Activated CD4-positive, alpha-beta T cell treated with anti-CD3 and anti-CD28 coated beads, Interleukin-2, amount 50 U/mL, for 16 hours (primary cell): Measurements from ENCODE around the gene NOP56.
"Not testable (repeated sequence)": the region's sequence is repeated elsewhere in the genome, so short reads cannot be mapped to it uniquely, and the experiment has no call there.

Source experiments
- DNase-seq: peaks from one replicate; pipeline ENCODE4 v3.0.0-alpha.2; 2020

Gene NOP56

DNA sequence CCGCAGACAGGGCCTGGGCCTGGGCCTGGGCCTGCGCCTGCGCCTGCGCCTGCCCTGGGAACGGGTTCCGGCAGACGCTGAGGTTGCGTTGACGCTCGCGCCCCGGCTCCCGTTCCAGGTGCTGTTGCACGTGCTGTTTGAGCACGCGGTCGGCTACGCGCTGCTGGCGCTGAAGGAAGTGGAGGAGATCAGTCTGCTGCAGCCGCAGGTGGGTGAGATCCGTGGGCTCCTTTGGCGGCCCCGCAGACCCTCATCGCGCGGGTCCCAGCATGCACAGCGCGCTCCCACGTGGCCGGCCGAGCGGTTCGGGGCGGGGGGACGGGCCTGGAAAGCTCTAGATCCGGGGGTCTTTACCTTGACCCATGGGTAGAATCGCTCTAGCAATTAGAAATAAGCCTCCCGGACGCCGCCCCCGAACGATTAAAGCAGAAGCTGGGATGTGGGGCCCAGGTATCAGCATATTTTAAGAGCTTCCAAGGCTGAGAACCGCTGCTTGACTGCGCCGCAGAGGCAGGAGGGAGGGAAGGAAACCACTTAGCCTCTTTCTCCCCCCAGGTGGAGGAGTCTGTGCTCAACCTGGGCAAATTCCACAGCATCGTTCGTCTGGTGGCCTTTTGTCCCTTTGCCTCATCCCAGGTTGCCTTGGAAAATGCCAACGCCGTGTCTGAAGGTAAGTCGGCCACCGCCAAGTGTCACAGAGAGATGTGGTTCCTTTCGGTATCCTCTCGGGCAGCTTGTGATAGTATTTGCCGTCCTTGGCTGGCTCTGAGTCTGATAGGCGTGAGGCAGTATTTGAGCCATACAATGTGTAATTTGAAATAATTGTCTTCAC lies 508 bp downstream of the NOP56 start:
- DNase-seq, result peak; percentile 51

DNA sequence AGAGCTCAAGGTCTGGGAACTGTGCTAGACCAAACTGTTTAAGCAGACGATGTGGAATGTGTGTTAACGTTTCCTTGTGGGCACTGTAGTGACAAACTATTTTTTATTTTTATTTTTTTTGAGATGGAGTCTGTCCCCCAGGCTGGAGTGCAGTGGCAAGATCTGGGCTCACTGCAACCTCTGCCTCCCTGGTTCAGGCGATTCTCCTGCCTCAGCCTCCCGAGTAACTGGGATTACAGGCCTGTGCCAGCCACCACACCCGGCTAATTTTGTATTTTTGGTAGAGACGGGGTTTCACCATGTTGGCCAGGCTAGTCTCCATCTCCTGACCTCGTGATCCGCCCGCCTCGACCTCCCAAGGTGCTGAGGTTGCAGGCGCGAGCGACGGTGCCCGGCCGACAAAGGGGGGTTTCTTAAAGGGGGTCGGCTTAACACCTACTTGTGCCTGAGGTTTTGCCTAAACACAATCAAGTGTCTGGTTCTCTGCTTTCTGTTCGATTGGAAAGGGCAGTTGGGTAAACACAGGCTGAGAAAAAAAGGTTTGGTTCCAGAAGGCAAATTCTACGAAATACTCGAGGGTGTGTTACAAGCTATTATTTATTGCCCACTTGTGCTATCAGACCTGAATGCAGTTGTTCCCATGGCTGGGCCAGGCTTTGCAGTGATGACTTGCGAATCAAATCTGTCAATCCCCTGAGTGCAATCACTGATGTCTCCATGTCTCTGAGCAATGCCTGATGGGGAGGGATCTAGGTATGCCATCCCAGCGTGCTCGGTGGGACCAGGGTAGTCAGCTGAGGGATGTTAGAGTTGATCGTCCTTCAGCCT lies 1.3 kb downstream of the NOP56 start:
- no peak for DNase-seq

DNA sequence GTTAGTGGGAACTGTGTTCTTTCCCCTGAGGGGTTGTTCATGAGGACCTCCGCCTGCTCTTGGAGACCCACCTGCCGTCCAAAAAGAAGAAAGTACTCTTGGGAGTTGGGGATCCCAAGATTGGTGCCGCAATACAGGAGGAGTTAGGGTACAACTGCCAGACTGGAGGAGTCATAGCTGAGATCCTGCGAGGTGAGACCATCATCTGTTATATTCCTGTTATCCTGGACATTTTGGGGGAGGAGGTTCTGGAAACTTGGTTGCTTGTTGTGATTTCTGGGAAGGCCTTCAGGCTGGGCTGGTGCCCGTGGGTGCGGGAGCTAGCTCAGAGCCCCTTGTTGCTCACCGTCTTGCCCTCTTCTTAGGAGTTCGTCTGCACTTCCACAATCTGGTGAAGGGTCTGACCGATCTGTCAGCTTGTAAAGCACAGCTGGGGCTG lies 2.0 kb downstream of the NOP56 start:
- DNase-seq, result no peak

DNA sequence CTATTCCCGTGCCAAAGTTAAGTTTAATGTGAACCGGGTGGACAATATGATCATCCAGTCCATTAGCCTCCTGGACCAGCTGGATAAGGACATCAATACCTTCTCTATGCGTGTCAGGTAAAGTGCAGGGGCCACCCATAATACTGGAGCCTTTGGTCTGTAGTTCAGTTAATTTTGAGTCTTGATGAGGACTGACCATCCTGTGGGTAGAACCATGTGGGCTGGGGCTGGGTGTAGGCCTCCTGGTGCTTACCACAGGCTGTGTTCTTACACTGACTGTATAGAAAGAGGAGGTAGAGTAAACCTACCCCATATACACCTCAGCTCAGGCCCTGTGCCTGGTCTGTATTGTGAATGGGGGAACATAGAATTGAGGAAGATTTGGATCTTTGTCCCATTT lies 2.4 kb downstream of the NOP56 start:
- DNase-seq, result no peak

DNA sequence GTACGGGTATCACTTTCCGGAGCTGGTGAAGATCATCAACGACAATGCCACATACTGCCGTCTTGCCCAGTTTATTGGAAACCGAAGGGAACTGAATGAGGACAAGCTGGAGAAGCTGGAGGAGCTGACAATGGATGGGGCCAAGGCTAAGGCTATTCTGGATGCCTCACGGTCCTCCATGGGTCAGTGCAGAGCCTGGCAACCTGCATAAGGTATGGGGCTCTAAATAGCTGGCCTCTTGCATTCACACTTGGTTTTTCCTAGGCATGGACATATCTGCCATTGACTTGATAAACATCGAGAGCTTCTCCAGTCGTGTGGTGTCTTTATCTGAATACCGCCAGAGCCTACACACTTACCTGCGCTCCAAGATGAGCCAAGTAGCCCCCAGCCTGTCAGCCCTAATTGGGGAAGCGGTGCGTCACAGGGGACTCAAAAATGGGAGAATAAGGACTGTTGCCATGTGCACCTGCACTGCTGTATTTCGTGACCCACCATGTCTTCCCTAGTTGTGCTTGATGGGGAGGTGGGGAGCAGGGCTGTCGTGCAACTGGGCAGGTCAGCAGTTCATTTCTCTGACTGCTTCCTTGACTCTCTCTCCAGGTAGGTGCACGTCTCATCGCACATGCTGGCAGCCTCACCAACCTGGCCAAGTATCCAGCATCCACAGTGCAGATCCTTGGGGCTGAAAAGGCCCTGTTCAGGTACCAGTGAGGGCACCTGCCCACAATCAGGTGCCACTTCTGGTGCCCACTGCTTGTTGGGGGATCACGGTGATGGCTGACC lies 3.1 kb downstream of the NOP56 start:
- DNase-seq, result no peak

DNA sequence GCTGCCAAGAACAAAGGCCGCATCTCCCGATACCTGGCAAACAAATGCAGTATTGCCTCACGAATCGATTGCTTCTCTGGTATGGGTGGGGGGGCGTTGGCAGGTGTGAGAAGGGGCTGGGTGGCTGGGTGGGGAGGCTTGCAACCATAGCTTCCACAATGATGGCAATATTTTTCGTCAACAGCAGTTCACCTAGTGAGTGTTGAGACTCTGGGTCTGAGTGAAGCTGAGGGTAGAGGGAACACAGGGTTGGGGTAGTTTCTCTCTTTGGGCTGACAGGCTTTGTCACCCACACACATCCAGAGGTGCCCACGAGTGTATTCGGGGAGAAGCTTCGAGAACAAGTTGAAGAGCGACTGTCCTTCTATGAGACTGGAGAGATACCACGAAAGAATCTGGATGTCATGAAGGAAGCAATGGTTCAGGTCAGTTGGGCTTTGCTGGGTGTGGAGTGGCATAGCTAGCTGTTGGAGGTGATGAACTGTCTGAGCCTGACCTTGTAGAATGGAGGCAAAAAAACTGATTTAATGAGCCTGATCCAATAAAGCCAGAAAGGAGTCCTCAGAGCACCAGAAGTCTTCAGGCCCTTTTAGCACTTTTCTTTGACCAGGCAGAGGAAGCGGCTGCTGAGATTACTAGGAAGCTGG lies 4.2 kb downstream of the NOP56 start:
- no peak for DNase-seq

DNA sequence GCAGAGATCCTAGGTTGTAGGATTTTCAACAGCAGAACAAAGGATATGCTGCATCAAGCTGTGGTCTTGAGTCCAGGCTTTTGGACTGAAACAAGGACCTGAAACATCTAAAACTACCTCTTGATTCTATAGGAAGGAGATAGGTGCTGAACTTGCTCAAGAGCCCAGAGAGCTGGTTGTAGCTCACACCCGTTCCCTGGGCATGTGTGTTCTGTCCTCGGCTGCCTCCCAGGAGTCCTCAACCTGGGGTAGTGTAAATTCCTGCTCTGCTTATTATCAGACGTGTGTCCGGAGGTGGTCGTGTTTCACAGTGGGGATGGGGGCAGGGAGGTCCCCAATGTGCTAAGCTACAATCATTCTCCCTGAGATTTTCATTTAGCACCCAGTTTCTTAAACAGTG lies 4.8 kb downstream of the NOP56 start:
- DNase-seq, result no peak

DNA sequence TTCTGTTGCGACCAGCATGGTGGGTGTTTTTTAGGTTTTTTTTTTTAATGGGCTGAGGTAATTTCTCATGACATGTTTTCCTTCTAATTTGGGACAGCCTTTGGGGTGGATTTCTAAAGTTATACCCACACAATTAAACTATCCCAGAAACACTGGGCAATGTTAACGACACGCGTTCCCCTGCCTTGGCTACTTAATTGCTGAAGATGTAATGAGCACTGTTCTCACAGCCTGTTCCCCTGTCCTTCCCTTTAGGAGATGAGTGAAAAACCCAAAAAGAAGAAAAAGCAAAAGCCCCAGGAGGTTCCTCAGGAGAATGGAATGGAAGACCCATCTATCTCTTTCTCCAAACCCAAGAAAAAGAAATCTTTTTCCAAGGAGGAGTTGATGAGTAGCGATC lies 5.2 kb downstream of the NOP56 start:
- no peak for DNase-seq

DNA sequence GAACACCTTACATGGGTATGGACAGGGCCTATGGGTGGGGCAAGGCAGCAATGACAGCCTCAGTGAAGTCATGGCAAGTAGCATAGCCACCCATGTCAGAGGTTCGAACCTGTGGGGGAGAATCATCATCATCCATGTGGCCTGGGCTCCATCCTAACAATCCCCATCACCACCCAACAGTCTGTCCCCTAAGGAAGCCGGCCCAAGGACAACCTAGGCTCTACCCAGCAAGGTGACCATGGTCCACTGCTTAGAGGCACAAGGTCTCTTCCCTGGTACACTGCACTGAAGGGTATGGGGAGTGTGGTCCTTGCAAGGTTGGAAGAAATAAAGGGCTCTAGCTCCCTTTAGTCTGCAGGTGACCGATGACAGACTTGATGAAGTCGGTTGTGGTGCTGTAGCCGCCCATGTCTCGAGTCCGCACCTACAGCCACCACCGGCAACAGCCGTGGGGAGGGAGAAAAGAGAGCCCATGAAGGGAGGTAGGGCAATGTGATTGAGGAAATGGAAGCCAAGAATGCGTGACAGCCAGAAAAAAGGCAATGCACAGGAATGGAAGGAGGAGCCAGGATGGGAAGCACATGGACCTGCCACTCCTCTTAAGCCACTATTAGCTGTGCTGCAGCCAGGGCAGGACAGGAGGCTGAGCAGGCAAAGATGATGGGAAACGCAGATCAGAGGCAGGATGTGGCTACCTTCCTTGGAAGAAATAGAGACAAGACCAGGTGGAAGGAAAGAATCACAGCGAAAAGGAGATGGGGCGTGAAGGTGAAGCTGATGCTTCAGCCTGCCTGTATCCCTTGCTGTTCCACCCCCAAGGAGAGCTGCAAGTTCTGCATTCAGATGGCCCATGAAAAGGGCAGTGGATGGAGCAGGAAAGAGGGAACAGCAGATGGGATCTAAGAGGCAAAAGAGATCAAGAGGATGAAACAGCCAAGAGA lies 6.3 kb downstream of the NOP56 start:
- peak; percentile 35 for DNase-seq

DNA sequence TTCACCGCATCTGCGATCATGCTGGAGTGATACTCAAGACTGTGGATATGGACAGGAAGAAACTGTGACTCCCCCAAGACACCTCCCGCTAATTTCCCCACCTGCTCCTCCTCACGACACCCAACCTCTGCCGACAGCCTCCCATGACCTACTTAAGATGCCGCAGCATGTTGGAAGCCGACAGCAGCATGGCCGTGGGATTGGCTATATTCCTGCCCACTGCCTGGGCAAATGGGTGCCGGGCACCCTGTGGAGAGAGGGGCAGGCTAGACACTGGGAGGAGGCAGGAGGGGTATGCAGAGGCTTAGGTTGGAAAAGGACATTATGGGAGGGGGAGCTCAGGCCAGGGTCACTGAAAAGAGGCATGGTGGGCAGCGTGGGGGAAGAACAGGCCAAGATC lies 7.1 kb downstream of the NOP56 start:
- no peak for DNase-seq

DNA sequence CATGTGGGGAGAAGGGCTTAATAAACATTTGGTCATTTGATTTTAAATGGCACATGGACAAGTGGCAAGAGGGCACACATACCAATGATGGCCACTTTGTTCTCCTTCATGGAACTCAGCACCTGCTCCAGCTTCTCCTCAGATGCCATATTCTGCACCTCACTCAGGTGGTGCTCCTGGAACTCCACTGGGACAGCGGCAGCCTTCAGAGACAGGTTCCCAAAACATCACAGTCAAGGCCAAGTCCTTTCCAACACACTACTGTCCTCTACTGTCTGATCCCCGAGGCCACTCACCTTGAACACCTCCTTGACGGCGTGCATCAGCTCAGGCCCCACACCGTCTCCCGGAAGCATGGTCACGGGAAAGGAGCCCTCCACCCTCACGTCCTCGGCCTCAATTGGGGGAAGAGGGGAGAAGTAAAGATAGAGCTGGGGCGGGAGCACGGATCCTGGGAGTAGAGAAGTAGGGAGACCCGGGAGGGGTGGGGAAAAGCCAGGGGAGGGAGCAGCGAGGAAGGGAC lies 11.0 kb downstream of the NOP56 start:
- DNase-seq, result no peak

DNA sequence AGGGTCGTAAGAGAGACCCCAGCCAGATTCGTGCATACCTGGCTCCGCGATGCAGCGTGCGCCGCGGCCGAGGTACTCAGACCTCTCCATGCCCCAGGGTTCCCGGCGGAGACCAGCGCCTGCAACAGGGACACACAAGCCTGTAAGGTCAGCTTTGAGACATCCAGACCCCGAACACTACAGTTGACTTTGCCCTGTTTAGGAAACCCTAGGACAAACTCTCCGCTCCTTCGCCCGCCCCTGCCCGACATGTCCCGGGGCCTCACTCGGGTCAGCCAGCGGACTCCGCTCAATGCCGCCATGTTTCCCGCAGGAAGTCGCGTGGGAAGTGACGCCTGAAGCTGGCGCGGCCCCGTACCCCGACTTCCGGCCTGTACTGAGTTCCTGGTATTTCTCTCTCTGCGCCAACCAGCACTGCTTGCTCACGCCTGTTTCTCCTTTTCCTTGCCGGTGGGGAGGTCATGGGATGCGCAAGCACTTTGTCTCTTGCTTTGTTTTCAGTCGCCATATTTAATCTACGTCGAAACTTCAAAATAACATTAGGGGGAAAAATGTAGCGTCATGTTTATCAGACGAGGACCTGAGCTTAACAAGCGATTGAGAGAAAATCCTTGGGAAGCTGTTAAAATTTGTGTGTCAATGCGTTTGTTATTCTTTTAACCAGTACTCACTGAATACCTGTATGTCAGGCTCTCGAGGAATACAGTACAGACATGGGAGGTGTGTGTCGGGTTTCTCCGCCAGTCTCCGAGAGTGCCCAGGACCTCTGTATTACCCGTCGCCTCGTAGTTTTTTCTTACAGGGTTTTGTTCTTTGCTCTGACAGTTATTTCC lies 11.7 kb downstream of the NOP56 start, which contains the start of gene IDH3B:
Gene IDH3B (minus strand): TSS at position 330 of the 833 bp plus-strand sequence. CDS start 28 bp downstream, at position 302.
- peak; percentile 94 for DNase-seq

DNA sequence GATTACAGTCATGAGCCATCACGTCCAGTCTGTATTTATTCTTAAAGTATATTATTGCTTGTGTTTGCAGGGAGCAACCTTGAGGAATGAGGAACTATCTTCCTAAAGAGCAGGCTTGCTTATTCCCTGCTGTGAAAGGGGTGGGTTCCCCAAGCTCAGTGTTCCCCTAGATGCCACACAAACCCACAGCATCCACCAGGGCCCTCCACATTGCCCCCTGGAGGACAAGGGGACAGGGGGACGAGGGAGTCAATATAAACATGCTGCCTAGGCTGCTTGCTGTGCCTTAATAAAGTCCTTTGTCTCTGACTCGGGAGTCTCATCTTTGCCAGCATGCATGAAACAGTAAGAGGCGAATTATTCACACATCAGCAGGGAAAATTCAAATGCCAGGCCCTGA lies 19.5 kb downstream of the NOP56 start:
- DNase-seq, result no peak

DNA sequence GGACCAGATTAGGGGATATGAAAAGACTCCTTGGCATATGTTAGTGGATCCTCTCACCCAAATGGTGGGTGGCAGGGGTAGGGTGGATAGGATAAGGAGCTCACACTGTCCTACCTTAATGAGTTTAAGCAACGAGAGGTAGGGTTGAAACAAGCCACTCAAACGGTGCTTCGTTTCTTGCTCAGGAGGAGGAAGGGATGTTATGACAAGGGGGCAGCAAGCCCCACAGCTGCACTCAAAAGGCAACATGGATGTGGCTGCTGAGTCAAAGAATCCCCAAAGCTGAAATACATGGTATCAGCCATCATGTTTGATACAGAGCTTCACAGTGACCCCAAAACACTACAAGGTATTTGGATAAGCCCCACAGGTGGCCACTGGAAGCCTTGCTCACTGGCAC lies 20.0 kb downstream of the NOP56 start:
- DNase-seq, result no peak

DNA sequence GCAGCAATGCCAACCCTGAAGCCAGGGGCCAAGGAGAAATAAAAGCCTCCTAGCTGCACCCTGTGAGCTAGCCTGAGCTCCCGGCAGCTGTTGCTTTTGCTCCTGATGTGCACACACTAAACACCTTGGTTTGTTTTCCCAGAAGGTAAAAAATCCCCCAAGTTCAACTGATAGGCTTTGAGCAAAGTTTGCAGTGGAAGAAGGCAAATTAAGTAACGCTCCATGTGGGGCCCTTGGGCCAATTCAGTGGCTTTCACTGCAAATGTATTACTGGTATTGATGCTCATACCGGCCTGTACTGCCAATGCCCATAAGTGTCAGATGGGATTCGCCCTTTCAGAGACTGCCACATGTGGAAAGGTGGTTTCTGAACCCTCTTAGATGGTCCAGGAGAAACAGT lies 21.0 kb downstream of the NOP56 start:
- no peak for DNase-seq

DNA sequence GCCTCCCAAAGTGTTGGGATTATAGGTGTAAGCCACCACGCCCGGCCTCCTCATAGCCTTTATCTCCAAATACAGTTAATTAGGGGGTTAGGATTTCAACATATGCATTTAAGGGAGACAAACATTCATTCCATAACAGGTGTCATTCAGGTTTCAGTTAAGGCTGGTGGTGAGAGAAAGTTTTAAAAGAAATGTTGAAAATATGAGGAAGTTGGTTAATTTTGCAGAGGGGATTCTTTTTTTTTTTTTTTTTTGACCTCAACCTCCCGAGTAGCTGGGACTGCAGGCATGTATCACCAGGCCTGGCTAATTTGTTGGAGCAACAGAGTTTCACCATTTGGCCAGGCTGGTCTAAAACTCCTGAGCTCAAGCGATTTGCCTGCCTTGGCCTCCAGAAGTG lies 27.6 kb downstream of the NOP56 start:
- DNase-seq, result no peak

DNA sequence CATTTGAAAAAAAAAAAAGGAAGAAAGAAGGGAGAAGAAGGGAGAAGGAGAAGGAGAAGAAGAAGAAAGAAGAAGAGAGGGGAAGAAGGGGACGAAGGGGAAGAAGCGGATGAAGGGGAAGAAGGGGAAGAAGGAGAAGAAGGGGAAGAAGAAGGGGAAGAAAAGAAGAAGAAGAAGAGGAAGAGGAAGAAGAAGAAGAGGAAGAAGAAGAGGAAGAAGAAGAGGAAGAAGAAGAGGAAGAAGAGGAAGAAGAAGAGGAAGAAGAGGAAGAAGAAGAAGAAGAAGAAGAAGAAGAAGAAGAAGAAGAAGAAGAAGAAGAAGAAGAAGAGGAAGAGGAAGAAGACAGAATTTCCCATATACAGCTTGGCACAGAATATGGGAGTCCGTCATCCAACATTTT lies 29.6 kb downstream of the NOP56 start:
- DNase-seq, result not testable (repeated sequence)

DNA sequence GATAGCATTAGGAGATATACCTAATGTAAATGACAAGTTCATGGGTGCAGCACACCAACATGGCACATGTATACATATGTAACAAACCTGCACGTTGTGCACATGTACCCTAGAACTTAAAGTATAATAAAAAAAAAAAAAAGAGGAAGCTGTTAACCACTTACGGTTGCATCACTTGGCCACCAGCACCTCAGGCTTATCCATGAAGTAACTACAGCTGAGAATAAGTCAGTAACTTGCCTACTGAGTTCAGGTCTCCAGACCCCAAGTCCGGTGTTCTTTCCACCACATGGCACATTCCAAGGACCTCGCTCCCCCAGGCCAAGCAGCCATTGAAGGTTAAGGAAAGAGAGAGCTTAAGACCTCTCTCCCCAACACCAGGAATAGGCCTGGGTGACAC lies 32.4 kb downstream of the NOP56 start:
- not testable (repeated sequence) for DNase-seq

DNA sequence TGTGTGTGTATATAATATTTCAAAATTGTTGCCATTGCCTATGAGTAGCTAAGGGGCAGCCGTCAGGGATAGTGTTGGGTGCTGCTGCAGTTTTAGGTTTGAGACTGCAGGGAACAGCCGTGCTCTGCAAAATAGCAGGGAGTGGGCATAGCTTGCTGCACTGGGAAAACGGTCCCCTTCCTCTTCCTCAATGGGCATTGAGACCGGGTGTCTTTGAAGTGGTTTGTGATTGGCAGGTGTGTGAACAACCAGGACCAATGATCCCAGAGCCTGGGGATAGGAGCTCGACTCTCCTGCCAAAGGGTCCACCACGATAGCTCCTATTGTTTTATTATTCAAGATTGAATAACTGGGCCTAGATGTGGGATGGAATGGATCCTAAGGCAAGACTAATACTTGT lies 35.1 kb downstream of the NOP56 start:
- no peak for DNase-seq

DNA sequence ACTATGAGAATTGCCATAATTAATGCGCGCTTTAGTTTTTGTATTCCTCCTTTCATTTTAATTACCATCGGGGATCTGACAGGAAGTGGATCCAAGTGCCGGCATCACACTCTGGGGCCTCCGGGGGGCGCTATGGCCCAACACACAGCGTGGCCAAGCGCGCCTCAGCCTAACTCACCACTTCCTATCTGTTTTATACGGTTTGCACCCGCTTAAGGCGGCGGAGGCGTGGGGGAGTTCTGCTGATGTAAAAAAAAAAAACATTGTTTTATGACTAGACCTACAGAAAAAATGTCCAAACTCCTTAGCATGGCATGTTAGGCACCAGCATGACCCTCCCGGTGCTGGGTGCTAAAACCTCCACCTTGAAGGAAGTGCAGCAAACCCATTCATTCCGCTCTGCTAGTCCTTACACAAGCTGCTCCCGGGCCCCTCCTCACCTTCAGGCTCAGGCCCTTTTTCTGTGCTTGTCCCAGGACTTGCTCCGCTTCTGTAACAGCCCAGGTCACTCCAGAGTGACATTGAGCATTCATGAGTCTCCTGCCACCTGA lies 35.7 kb downstream of the NOP56 start:
- peak; percentile 71 for DNase-seq
